Activated naive CD8-positive, alpha-beta T cell treated with anti-CD3 and anti-CD28 coated beads, Interleukin-2, amount 10 ng/mL, durations not matched to agents 7 days and 5 days (primary cell): ENCODE data around the gene INAVA. TPM values are rescaled to one million over a fixed set of nuclear protein-coding genes. Genes with fewer than 3 reads are reported as not detected.
"Not testable (repeated sequence)": the region's sequence is repeated elsewhere in the genome, so short reads cannot be mapped to it uniquely, and the experiment has no call there.

Experiments used
- ATAC-seq: fragments of 150-1000 bp; cut with Tn5 transposase; one replicate; pipeline ENCODE4 v1.10.0; 2021; ENCODE audit warnings: low read depth, moderate library complexity
- POLR2A ChIA-PET: fragments of 350-600 bp; sonication (Branson Sonifier 250); formaldehyde crosslinking; loops from one replicate; lab custom pipeline; 2021; ENCODE audit warnings: antibody characterized with exemption; lab: Charles Lee
- DNase-seq: peaks from one replicate; pipeline ENCODE4 v3.0.0; 2021
- H3K27ac Mint-ChIP-seq: one replicate; pipeline ENCODE4 v1.8.0; 2022; ENCODE audit warnings: mild to moderate bottlenecking, mixed read lengths
- H3K27me3 Mint-ChIP-seq: one replicate; pipeline ENCODE4 v1.8.0; 2022; ENCODE audit warnings: mild to moderate bottlenecking, moderate library complexity, mixed read lengths
- H3K36me3 Mint-ChIP-seq: one replicate; pipeline ENCODE4 v1.8.0; 2021; ENCODE audit warnings: mild to moderate bottlenecking, mixed read lengths
- H3K4me1 Mint-ChIP-seq: one replicate; pipeline ENCODE4 v1.8.0; 2021; ENCODE audit warnings: mixed read lengths
- H3K4me3 Mint-ChIP-seq: one replicate; pipeline ENCODE4 v1.8.0; 2022; ENCODE audit warnings: mild to moderate bottlenecking, moderate library complexity, mixed read lengths
- H3K9me3 Mint-ChIP-seq: one replicate; pipeline ENCODE4 v1.8.0; 2021; ENCODE audit warnings: mixed read lengths
- total RNA-seq, 2 experiments: library from RNA; stranded (reverse); gene quantifications; one replicate each; pipeline ENCODE4 v1.2.3, GENCODE V29; 2021

INAVA gene
- total RNA-seq, 2 experiments from 2014 or later = 0.14 to 0.25 TPM

DNA sequence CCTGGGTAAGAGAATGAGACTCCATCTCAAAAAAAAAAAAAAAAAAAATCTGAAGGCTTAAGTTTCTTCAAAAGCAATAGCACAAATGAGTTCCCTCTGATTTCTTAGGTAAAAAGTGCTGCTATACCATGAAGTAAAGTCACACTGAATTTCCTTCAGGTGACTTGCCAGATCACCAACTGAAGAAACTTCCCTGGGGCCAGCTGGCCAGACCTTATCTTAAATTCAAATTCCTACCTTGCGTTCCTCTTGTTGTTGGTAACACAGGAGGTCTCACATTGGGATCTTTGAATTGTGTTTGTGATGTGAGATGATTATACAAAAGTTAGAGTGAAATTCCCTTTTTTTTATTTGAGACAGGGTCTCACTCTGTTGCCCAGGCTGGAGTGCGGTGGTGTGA, 11.8 kb downstream of the INAVA start:
- Mint-ChIP-seq H3K9me3 (no peaks in the 10 kb centered on the region), H3K27ac (no peak overlapping the region), H3K36me3 (no peaks in the 10 kb centered on the region), H3K4me3 (no peak overlapping the region), H3K4me1 (peaks cover 11% of the 10 kb centered on the region), H3K27me3 (peaks cover 49% of the 10 kb centered on the region)
- POLR2A ChIA-PET = interaction anchor here (2.1 kb wide), 1 partner anchor 18 kb away, joined by 9 read pairs; no protein-coding TSS in a partner anchor
- ATAC-seq (no peak), DNase-seq (no peak)

DNA sequence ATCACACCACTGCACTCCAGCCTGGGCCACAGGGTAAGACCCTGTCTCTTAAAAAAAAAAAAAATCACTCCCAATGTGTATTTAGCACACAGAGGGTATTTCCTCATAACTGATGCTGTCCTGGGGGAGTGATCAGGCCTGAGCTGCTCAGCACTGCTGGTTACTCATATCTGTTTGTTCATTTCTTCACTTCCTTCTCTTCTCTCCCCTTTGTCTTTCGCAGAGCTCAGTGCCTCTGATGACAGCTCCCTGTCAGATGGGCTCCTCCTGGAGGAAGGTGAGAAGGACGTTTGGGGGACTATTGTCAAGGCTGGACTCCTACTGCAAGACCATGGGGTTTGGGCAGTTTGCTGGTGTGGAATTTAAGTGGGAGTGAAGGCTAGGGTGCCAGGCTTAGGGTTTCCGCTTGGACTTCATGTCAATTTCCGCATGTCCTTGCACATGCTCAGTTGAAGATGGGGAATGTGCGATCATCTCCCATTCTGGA, 13.0 kb downstream of the INAVA start:
- POLR2A ChIA-PET = no interaction called here
- ATAC-seq = no peak
- peaks cover 11% of the 10 kb centered on the region for H3K4me1 Mint-ChIP-seq

DNA sequence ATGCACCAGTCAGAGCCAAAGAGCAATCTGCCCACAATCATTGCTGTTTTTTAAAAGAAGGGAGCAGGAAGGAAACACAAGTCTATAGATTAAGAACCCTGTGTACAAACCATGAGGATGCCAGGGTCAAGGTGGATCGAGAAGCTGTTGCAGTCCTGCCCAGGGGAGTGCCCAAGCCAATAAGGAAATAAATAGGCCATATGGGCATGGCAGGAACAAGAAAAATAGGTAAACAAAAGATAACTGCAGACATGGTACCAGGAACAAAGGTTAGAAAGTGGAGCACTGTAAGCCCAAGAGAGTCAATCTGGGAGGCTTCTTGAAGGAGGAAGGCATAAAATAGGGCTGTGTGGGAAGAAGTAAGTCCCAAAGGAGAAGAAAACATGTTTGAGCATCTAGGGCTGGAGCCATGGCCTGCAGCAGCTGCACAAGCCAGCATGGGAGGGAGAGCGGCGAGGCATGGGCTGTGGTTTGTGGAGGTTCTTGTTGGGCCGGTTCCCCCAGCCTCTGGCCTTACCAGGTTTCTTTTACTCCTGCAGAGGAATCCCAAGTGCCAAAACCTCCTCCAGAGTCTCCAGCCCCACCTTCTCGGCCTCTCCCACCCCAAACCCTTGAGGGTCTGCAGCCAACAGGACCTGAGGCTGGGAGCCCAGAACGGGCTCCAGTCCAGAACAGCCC, 13.6 kb downstream of the INAVA start:
- no peak for DNase-seq
- ATAC-seq = no peak
- Mint-ChIP-seq H3K9me3 (no peaks in the 10 kb centered on the region), H3K36me3 (no peaks in the 10 kb centered on the region), H3K27me3 (peaks cover 35% of the 10 kb centered on the region), H3K4me1 (peaks cover 11% of the 10 kb centered on the region), H3K27ac (no peak overlapping the region), H3K4me3 (no peak overlapping the region)
- POLR2A ChIA-PET = no interaction called here

More for the DNA sequence above, 13.0 kb downstream of the INAVA start:
- no peaks in the 10 kb centered on the region for H3K9me3 Mint-ChIP-seq
- no peaks in the 10 kb centered on the region for H3K36me3 Mint-ChIP-seq
- no peak overlapping the region for H3K4me3 Mint-ChIP-seq
- no peak for DNase-seq
- H3K27me3 Mint-ChIP-seq = peaks cover 40% of the 10 kb centered on the region
- no peak overlapping the region for H3K27ac Mint-ChIP-seq

DNA sequence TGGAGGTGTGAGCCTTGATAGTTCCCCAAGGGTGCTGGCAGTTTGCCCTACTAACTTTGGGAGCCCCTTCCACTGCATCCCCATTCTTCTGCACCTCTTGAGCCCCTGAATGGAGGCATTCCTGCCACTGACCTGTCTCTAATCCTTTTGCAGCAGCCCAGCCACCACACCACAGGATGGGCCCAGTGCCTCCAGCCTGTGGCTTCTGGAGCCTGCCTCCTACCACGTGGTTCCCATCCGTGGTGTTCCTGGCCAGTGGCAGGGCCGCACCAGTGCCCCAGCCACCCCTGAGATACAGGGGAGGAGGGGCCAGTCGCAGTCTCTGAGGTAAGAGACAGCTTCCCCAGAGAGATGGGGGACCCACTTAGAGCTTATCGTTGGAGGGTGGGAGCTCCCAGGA, 14.4 kb downstream of the INAVA start:
- Mint-ChIP-seq H3K27me3 (peaks cover 35% of the 10 kb centered on the region), H3K4me3 (no peak overlapping the region), H3K9me3 (no peaks in the 10 kb centered on the region), H3K27ac (no peak overlapping the region), H3K36me3 (no peaks in the 10 kb centered on the region), H3K4me1 (peaks cover 11% of the 10 kb centered on the region)
- POLR2A ChIA-PET = no interaction called here
- no peak for DNase-seq
- ATAC-seq = no peak

DNA sequence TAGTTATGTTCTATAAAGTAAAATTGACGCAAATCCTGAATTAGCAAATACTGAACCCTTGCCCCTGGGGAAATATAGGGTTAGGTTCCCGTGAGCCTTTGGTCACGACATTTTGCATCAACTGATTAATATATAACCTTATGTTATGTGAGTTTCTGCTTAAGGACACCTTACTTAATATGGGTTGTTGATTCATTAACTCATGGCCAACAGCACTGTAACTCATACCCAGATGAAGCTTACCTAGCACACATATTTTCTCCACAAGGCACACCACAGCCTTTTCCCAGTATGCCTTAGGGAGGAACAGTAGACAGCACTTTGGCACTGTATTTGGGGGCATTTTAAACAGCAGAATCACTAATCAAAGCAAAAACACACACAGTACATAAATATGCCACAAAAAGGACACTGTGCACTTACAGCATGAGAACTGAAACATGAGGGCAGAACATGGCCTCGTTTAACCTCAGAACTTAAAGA, 15.1 kb downstream of the INAVA start:
- ATAC-seq = no peak
- Mint-ChIP-seq H3K4me1 (peaks cover 11% of the 10 kb centered on the region), H3K4me3 (no peak overlapping the region), H3K27me3 (peaks cover 29% of the 10 kb centered on the region), H3K27ac (no peak overlapping the region), H3K36me3 (no peaks in the 10 kb centered on the region), H3K9me3 (no peaks in the 10 kb centered on the region)
- POLR2A ChIA-PET = no interaction called here
- DNase-seq = no peak

DNA sequence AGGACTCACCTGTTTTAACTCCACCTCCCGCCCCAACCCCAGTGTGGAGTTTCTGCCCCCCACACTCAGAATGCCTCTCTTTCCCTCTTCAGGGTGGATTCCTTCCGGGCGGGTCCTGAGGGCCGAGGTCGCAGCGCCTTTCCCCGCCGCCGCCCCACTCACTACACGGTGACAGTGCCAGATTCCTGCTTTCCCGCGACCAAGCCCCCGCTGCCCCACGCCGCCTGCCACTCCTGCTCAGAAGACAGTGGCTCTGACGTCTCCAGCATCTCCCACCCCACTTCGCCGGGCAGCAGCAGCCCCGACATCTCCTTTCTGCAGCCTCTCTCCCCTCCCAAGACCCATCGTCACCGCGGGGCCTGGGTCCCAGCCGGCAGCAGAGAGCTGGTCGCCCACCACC, 16.7 kb downstream of the INAVA start:
- ATAC-seq (no peak), DNase-seq (no peak)
- H3K27ac Mint-ChIP-seq = no peak overlapping the region
- peaks cover 5% of the 10 kb centered on the region for H3K4me1 Mint-ChIP-seq
- no peaks in the 10 kb centered on the region for H3K9me3 Mint-ChIP-seq
- no peaks in the 10 kb centered on the region for H3K36me3 Mint-ChIP-seq
- POLR2A ChIA-PET = no interaction called here
- H3K27me3 Mint-ChIP-seq = peaks cover 29% of the 10 kb centered on the region
- no peak overlapping the region for H3K4me3 Mint-ChIP-seq

DNA sequence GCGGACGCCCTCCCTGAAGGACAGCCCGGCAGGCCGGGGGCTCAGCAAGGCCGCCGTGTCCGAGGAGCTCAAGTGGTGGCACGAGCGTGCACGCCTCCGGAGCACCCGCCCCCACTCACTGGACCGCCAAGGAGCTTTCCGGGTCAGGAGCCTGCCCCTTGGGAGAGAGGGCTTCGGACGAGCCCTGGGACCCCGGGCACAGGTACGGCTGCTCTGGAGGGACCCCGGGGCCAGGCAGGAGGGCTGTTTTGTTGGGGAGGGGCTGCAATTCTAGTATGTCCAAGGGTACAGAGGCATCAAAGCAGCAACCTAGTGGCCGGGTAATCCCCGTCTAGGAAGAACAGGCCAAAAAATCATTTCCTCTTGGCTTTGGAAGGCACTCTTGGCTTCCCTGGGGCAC, 17.2 kb downstream of the INAVA start:
- DNase-seq, H3K4me3 Mint-ChIP-seq, ATAC-seq, H3K9me3 Mint-ChIP-seq, POLR2A ChIA-PET, H3K27ac Mint-ChIP-seq, H3K4me1 Mint-ChIP-seq, H3K36me3 Mint-ChIP-seq: not testable (repeated sequence)
- H3K27me3 Mint-ChIP-seq = peaks cover 26% of the 10 kb centered on the region

DNA sequence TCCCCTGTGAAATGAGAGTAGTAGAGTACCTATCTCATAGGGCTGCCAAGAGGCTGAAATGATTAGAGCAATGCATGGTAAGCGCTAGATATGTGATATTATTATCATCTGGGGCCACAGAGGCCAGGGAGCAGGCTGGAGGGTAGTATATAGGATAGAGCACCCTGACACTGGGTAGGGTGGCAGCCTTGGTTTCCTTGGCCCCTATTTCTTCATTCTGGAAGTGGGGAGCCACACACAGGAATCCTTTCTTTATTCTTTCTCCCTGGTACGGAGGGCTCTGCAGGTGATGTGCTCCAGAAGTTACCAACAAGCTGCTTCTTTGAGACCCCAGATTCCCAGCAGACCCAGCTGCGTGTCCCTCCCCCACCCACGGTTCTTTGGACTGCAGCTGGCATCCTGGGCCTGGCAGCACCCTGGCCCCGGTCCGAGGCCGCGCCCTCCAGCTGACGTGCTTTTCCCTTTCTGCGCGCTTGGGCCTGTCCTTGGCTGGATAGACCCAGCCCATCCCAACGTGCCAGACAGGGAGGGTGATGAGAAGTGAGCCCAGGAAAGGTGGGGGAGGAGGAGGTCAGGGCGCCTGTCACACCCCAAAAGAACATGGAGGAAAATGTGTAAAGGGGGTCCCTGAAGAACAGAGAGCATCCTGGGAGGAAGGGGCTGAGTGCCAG, 18.2 kb downstream of the INAVA start:
- no peaks in the 10 kb centered on the region for H3K36me3 Mint-ChIP-seq
- peaks cover 1% of the 10 kb centered on the region for H3K4me1 Mint-ChIP-seq
- no peak overlapping the region for H3K4me3 Mint-ChIP-seq
- DNase-seq (no peak), ATAC-seq (no peak)
- no peaks in the 10 kb centered on the region for H3K9me3 Mint-ChIP-seq
- H3K27me3 Mint-ChIP-seq = peaks cover 21% of the 10 kb centered on the region
- POLR2A ChIA-PET = no interaction called here
- no peak overlapping the region for H3K27ac Mint-ChIP-seq

- no peak for DNase-seq
- ATAC-seq = no peak
- Mint-ChIP-seq H3K27ac (no peak overlapping the region), H3K9me3 (no peaks in the 10 kb centered on the region), H3K27me3 (peaks cover 23% of the 10 kb centered on the region), H3K4me1 (no peaks in the 10 kb centered on the region), H3K4me3 (no peak overlapping the region), H3K36me3 (no peaks in the 10 kb centered on the region)
- POLR2A ChIA-PET = no interaction called here
Observed at GRCh38 chr1:200916152-200916551, 21.5 kb downstream of the INAVA start.

DNA sequence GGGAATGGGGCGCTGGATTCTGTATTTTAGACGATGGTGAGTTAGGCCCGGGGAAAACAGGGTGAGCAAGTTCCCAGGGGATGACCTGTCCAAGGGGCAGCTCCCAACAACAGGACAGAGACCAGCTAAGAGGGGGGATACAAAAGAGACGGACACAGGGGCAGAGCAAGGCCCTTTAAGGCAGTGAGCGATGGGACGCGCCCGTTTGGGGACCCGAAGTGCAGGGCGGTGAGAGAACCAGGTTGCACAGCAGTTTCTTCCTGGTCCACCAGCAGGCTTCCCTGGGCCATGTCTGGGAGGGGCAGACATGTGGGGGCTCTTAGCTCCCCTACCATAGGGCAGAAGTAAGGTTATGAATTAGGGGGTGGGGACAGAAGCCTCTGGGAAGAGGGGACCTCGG, 22.0 kb downstream of the INAVA start:
- POLR2A ChIA-PET = no interaction called here
- DNase-seq (no peak), ATAC-seq (no peak)
- Mint-ChIP-seq H3K27me3 (peaks cover 28% of the 10 kb centered on the region), H3K27ac (no peak overlapping the region), H3K36me3 (no peaks in the 10 kb centered on the region), H3K4me3 (no peak overlapping the region), H3K4me1 (no peaks in the 10 kb centered on the region), H3K9me3 (no peaks in the 10 kb centered on the region)

GRCh38 chr1:200917291-200917817, 22.7 kb downstream of the INAVA start:
- H3K27ac Mint-ChIP-seq = no peak overlapping the region
- ATAC-seq (no peak), DNase-seq (no peak)
- POLR2A ChIA-PET = no interaction called here
- no peaks in the 10 kb centered on the region for H3K9me3 Mint-ChIP-seq
- no peak overlapping the region for H3K4me3 Mint-ChIP-seq
- H3K27me3 Mint-ChIP-seq = peaks cover 35% of the 10 kb centered on the region
- H3K36me3 Mint-ChIP-seq = no peaks in the 10 kb centered on the region
- H3K4me1 Mint-ChIP-seq = no peaks in the 10 kb centered on the region

GRCh38 chr1:200918006-200918405, 23.3 kb downstream of the INAVA start:
- ATAC-seq (no peak), DNase-seq (no peak)
- Mint-ChIP-seq H3K36me3 (no peaks in the 10 kb centered on the region), H3K9me3 (no peaks in the 10 kb centered on the region), H3K4me1 (no peaks in the 10 kb centered on the region), H3K27ac (no peak overlapping the region), H3K4me3 (no peak overlapping the region), H3K27me3 (peaks cover 38% of the 10 kb centered on the region)
- POLR2A ChIA-PET = no interaction called here

GRCh38 chr1:200919386-200919785, 24.7 kb downstream of the INAVA start:
- Mint-ChIP-seq H3K27me3 (peaks cover 46% of the 10 kb centered on the region), H3K9me3 (no peaks in the 10 kb centered on the region), H3K36me3 (no peaks in the 10 kb centered on the region), H3K27ac (no peak overlapping the region), H3K4me1 (no peaks in the 10 kb centered on the region), H3K4me3 (no peak overlapping the region)
- DNase-seq (no peak), ATAC-seq (no peak)
- POLR2A ChIA-PET = no interaction called here
